Transverse colon (tissue), 4 donors: ENCODE results near the gene UBL4A.
A peak's percentile ranks its signal among the peaks of the same experiment; 100 is the strongest.

Experiments used
- CTCF ChIP-seq, 5 experiments: fragments of 200-600 bp in 3 of 5; fragments of 450-650 bp in 2 of 5; sonication (generic) in 3 of 5; IDR thresholded peaks; 1 replicate in 2 of 5; 2 replicates in 3 of 5; pipeline ENCODE4 v1.5.1; 2016 to 2017; ENCODE audit warnings: antibody characterized with exemption in 5 of 5, inconsistent platforms in 3 of 5, mild to moderate bottlenecking in 2 of 5, moderate library complexity in 1 of 5
- EP300 ChIP-seq: sonication (generic); formaldehyde crosslinking; IDR thresholded peaks from one replicate; pipeline ENCODE4 v1.6.1; 2017; ENCODE audit warnings: antibody characterized with exemption, low read depth
- POLR2A ChIP-seq: fragments of 450-650 bp; IDR thresholded peaks from one replicate; pipeline ENCODE4 v1.6.1; 2016; ENCODE audit warnings: antibody characterized with exemption, mild to moderate bottlenecking, moderate library complexity
- POLR2AphosphoS5 ChIP-seq, 3 donors: sonication (generic); formaldehyde crosslinking; IDR thresholded peaks; one replicate each; pipeline ENCODE4 v1.6.1; 2016; ENCODE audit warnings: antibody characterized with exemption in 3 of 3

GRCh38 chrX:154436983-154437752, 49.2 kb downstream of the UBL4A start, which contains the start of gene GDI1:
- TF ChIP-seq POLR2A (peak; percentile 26), CTCF (IDR thresholded peaks at IDR 0.05) (no peak), POLR2AphosphoS5 (IDR thresholded peaks at IDR 0.05) (peak; percentile 46 to 55 (median 52)), EP300 (no peak)
